HepG2 (cell line): ENCODE data around the gene TNFAIP1. TPM values are rescaled to one million over a fixed set of nuclear protein-coding genes. Genes with fewer than 3 reads are reported as not detected.

ENCODE experiments used
- ATF7 ChIP-seq, 2 experiments: fragments of 450-650 bp in 1 of 2; sonication (generic) in 1 of 2; formaldehyde crosslinking in 1 of 2; IDR thresholded peaks; 2 replicates each; pipeline versions ENCODE4 v1.4.0 to v1.6.1; 2016 to 2020; ENCODE audit warnings: antibody characterized with exemption in 1 of 2, mild to moderate bottlenecking in 1 of 2, missing genetic modification reagents in 1 of 2
- ATF7-NPFF ChIP-seq: sonication (generic); formaldehyde crosslinking; IDR thresholded peaks from 2 replicates; pipeline ENCODE4 v1.8.1; 2023; ENCODE audit warnings: mild to moderate bottlenecking, low read depth, missing genetic modification reagents, moderate library complexity
- CREB1 ChIP-seq, 2 experiments: fragments of 450-650 bp in 1 of 2; IDR thresholded peaks; 2 replicates each; pipeline ENCODE4 v1.6.1; 2016 to 2017; ENCODE audit warnings: control low read depth in 1 of 2, mild to moderate bottlenecking in 1 of 2, missing compliant biosample characterization in 1 of 2, missing genetic modification characterization in 1 of 2
- HIVEP1 ChIP-seq: sonication (generic); formaldehyde crosslinking; IDR thresholded peaks from 2 replicates; pipeline ENCODE4 v1.4.0; 2020; ENCODE audit warnings: mild to moderate bottlenecking, missing genetic modification reagents
- JDP2 ChIP-seq: sonication (generic); formaldehyde crosslinking; IDR thresholded peaks from 2 replicates; pipeline ENCODE4 v1.8.1; 2022; ENCODE audit warnings: missing genetic modification reagents, borderline replicate concordance
- KAT8 ChIP-seq: IDR thresholded peaks from 2 replicates; pipeline ENCODE4 v1.6.1; 2016; ENCODE audit warnings: missing genetic modification reagents, missing compliant biosample characterization
- MED1 ChIP-seq: sonication (generic); formaldehyde crosslinking; IDR thresholded peaks from 2 replicates; pipeline ENCODE4 v1.4.0; 2020; ENCODE audit warnings: missing genetic modification reagents
- PHF21A ChIP-seq: sonication (generic); formaldehyde crosslinking; IDR thresholded peaks from 2 replicates; pipeline ENCODE4 v1.5.0; 2020; ENCODE audit warnings: mild to moderate bottlenecking, missing genetic modification reagents
- SALL2 ChIP-seq: sonication (generic); formaldehyde crosslinking; IDR thresholded peaks from 2 replicates; pipeline ENCODE4 v1.8.1; 2023; ENCODE audit warnings: mild to moderate bottlenecking, missing genetic modification reagents, inconsistent platforms
- SNRNP70 ChIP-seq: fragments of 200-400 bp; formaldehyde crosslinking; IDR thresholded peaks from 2 replicates; pipeline ENCODE4 v1.6.1; 2017; ENCODE audit warnings: mild to moderate bottlenecking, low read depth, low read length, moderate library complexity
- TCF7 ChIP-seq: sonication (generic); IDR thresholded peaks from 2 replicates; pipeline ENCODE4 v1.6.1; 2016; ENCODE audit warnings: antibody characterized with exemption, low read depth
- ZFP36L2 ChIP-seq: sonication (generic); formaldehyde crosslinking; IDR thresholded peaks from 2 replicates; pipeline ENCODE4 v1.4.0; 2020; ENCODE audit warnings: missing genetic modification reagents
- ZMYM4 ChIP-seq: sonication (generic); formaldehyde crosslinking; IDR thresholded peaks from 2 replicates; pipeline ENCODE4 v1.8.1; 2023; ENCODE audit warnings: mild to moderate bottlenecking, missing genetic modification reagents
- ZNF180 ChIP-seq: sonication (generic); formaldehyde crosslinking; IDR thresholded peaks from 2 replicates; pipeline ENCODE4 v1.4.0; 2020; ENCODE audit warnings: low read depth, missing genetic modification reagents, borderline replicate concordance
- ZNF543 ChIP-seq: sonication (generic); formaldehyde crosslinking; IDR thresholded peaks from 2 replicates; pipeline ENCODE4 v1.4.0; 2020; ENCODE audit warnings: mild to moderate bottlenecking, missing genetic modification reagents
- ZNF777 ChIP-seq: sonication (generic); formaldehyde crosslinking; IDR thresholded peaks from 2 replicates; pipeline ENCODE4 v1.4.0; 2020; ENCODE audit warnings: missing genetic modification reagents
- ZNF883 ChIP-seq: sonication (generic); formaldehyde crosslinking; IDR thresholded peaks from 2 replicates; pipeline ENCODE4 v1.5.1; 2020; ENCODE audit warnings: mild to moderate bottlenecking, missing genetic modification reagents; ENCODE audit errors: not compliant biosample characterization
- polyA plus RNA-seq, 8 experiments: library from polyadenylated mRNA; depleted of rRNA in 3 of 8; stranded (reverse) in 7 of 8; unstranded in 1 of 8; fragments of >200 nt; fragmentation: Illumina TruSeq in 4 of 8; extraction: Trizol in 4 of 8; gene quantifications; 2 replicates each; pipeline versions ENCODE4 v1.2.1 to v1.2.3, GENCODE V29; 2011 to 2016; ENCODE audit warnings: low read depth in 4 of 8, missing spikeins in 1 of 8, mixed read lengths in 1 of 8; ENCODE audit not compliant: insufficient read depth in 1 of 8
- total RNA-seq, 5 experiments: library from RNA; depleted of rRNA; stranded (reverse); fragments of >200 nt; fragmentation: Illumina TruSeq; extraction: Trizol; gene quantifications; 2 replicates each; pipeline ENCODE4 v1.2.3, GENCODE V29; 2016; ENCODE audit warnings: low read depth in 1 of 5
- TF ChIP-seq, protein P1 (sequence below): sonication (generic); formaldehyde crosslinking; IDR thresholded peaks from 2 replicates; pipeline ENCODE4 v1.4.0; 2020; ENCODE audit warnings: mild to moderate bottlenecking, missing genetic modification reagents, borderline replicate concordance
- TF ChIP-seq, protein P2 (sequence below): IDR thresholded peaks from 2 replicates; pipeline ENCODE4 v1.4.0; 2020; ENCODE audit warnings: mild to moderate bottlenecking, missing genetic modification reagents
- TF ChIP-seq, protein P3 (sequence below): sonication (generic); formaldehyde crosslinking; conservative IDR thresholded peaks from 2 replicates; pipeline ENCODE4 v1.4.0; 2020; ENCODE audit warnings: missing genetic modification reagents

Gene TNFAIP1
- total and polyA plus RNA-seq, 2 of the 13 experiments (the other 11 are each of a cell fraction or from before 2014, with no cell fraction given), result 17.5 to 40.6 TPM

DNA sequence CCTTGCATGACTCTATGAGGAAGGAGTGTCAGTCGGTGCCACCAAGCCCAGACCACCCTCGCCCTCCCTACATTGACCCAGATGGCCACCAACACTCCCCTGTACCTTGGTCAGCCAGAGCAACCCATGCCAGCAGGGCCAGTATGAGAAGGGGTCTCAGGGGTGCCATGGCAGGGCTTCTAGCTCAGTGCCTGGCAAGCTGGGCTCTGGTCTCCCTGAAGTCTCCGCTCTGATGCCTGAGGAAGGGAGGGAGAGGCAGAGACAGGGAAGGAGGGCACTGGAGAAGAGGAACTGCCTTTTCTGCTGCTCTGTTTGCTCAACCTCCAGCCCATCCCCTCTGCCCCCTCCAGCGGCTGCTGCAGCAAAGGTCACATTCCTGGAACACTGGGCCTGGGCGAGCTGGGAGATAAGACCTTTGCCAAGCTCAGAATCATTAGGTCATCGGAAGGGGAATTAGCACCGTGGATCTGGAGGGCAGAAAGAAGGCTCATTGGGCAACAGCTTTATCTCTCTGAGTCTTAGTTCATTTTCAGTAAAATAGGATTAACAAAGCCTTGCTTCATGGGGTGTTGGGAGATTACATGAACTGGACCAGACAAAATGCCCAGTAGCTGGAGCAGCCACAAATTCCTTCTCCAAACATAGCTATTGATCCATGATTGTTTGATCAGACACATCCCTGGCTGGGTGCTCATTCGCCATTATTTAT, 34.6 kb downstream of the TNFAIP1 start, which contains the start of gene VTN (continued):
- TF ChIP-seq, protein P1, sequence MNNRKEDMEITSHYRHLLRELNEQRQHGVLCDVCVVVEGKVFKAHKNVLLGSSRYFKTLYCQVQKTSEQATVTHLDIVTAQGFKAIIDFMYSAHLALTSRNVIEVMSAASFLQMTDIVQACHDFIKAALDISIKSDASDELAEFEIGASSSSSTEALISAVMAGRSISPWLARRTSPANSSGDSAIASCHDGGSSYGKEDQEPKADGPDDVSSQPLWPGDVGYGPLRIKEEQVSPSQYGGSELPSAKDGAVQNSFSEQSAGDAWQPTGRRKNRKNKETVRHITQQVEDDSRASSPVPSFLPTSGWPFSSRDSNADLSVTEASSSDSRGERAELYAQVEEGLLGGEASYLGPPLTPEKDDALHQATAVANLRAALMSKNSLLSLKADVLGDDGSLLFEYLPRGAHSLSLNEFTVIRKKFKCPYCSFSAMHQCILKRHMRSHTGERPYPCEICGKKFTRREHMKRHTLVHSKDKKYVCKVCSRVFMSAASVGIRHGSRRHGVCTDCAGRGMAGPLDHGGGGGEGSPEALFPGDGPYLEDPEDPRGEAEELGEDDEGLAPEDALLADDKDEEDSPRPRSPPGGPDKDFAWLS (CRISPR knock-in tag), result no peak
- peak; percentile 63 for TF ChIP-seq ZMYM4 (CRISPR knock-in tag)
- TF ChIP-seq, protein P2, sequence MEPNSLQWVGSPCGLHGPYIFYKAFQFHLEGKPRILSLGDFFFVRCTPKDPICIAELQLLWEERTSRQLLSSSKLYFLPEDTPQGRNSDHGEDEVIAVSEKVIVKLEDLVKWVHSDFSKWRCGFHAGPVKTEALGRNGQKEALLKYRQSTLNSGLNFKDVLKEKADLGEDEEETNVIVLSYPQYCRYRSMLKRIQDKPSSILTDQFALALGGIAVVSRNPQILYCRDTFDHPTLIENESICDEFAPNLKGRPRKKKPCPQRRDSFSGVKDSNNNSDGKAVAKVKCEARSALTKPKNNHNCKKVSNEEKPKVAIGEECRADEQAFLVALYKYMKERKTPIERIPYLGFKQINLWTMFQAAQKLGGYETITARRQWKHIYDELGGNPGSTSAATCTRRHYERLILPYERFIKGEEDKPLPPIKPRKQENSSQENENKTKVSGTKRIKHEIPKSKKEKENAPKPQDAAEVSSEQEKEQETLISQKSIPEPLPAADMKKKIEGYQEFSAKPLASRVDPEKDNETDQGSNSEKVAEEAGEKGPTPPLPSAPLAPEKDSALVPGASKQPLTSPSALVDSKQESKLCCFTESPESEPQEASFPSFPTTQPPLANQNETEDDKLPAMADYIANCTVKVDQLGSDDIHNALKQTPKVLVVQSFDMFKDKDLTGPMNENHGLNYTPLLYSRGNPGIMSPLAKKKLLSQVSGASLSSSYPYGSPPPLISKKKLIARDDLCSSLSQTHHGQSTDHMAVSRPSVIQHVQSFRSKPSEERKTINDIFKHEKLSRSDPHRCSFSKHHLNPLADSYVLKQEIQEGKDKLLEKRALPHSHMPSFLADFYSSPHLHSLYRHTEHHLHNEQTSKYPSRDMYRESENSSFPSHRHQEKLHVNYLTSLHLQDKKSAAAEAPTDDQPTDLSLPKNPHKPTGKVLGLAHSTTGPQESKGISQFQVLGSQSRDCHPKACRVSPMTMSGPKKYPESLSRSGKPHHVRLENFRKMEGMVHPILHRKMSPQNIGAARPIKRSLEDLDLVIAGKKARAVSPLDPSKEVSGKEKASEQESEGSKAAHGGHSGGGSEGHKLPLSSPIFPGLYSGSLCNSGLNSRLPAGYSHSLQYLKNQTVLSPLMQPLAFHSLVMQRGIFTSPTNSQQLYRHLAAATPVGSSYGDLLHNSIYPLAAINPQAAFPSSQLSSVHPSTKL (CRISPR knock-in tag), result peak; percentile 93
- peak; percentile 76; the same call in 1 of the 2 replicates for TF ChIP-seq HIVEP1 (CRISPR knock-in tag)
- peak; percentile 50 for TF ChIP-seq ZNF777 (CRISPR knock-in tag)
- TF ChIP-seq KAT8 (CRISPR knock-in tag), result peak; percentile 74
- no peak for TF ChIP-seq ZFP36L2 (CRISPR knock-in tag)
- no peak for TF ChIP-seq ZNF543 (CRISPR knock-in tag)
- TF ChIP-seq ZNF883 (CRISPR knock-in tag), result peak; percentile 60
- TF ChIP-seq TCF7, result peak; percentile 75
- no peak for TF ChIP-seq ATF7-NPFF (CRISPR knock-in tag)
- TF ChIP-seq MED1 (CRISPR knock-in tag), result peak; percentile 94
- TF ChIP-seq PHF21A (CRISPR knock-in tag), result peak; percentile 97
- TF ChIP-seq SNRNP70, result no peak
- no peak for TF ChIP-seq CREB1 (IDR thresholded peaks at IDR 0.05)
- peak; percentile 76 for TF ChIP-seq CREB1 (CRISPR knock-in tag; IDR thresholded peaks at IDR 0.05)
- peak; percentile 87 for TF ChIP-seq SALL2 (CRISPR knock-in tag)
- peak; percentile 86 for TF ChIP-seq ATF7 (IDR thresholded peaks at IDR 0.05)
- peak; percentile 94 for TF ChIP-seq ATF7 (CRISPR knock-in tag; IDR thresholded peaks at IDR 0.05)
- TF ChIP-seq ZNF180 (CRISPR knock-in tag), result no peak
- TF ChIP-seq, protein P3, sequence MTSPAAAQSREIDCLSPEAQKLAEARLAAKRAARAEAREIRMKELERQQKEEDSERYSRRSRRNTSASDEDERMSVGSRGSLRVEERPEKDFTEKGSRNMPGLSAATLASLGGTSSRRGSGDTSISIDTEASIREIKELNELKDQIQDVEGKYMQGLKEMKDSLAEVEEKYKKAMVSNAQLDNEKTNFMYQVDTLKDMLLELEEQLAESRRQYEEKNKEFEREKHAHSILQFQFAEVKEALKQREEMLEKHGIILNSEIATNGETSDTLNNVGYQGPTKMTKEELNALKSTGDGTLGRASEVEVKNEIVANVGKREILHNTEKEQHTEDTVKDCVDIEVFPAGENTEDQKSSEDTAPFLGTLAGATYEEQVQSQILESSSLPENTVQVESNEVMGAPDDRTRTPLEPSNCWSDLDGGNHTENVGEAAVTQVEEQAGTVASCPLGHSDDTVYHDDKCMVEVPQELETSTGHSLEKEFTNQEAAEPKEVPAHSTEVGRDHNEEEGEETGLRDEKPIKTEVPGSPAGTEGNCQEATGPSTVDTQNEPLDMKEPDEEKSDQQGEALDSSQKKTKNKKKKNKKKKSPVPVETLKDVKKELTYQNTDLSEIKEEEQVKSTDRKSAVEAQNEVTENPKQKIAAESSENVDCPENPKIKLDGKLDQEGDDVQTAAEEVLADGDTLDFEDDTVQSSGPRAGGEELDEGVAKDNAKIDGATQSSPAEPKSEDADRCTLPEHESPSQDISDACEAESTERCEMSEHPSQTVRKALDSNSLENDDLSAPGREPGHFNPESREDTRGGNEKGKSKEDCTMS (CRISPR knock-in tag), result no peak
- TF ChIP-seq JDP2 (CRISPR knock-in tag), result no peak
